ENCODE data around the gene MRPS22.

Gene MRPS22

GRCh38 chr3:139343895-139344856 is at the start of gene MRPS22:
MRPS22 (plus strand) TSS chr3:139344020; CDS start chr3:139344027, 7 bp downstream.
- peak within 1 kb of the TSS; percentile 12 for H3K27ac Mint-ChIP-seq
- DNase-seq (ENCODE audit: low spot score in 2 of 2) (peak; percentile 60 to 64), ATAC-seq (ENCODE audit: low read depth) (peak; percentile 99)
- H3K4me3 Mint-ChIP-seq = peak within 1 kb of the TSS; percentile 61
- H3K27me3 Mint-ChIP-seq = peaks cover 4% of the 10 kb centered on the region
- H3K36me3 Mint-ChIP-seq = peaks cover 10% of the 10 kb centered on the region
- peaks cover 4% of the 10 kb centered on the region for H3K9me3 Mint-ChIP-seq
- H3K4me1 Mint-ChIP-seq = peaks cover 4% of the 10 kb centered on the region

- H3K36me3 Mint-ChIP-seq = no peaks in the 10 kb centered on the region
- H3K27ac Mint-ChIP-seq = no peak overlapping the region
- no peak overlapping the region for H3K4me3 Mint-ChIP-seq
- H3K27me3 Mint-ChIP-seq = peaks cover 2% of the 10 kb centered on the region
- ATAC-seq (ENCODE audit: low read depth) (no peak), DNase-seq (ENCODE audit: low spot score in 2 of 2) (no peak)
- no peaks in the 10 kb centered on the region for H3K9me3 Mint-ChIP-seq
- no peaks in the 10 kb centered on the region for H3K4me1 Mint-ChIP-seq
These were observed 48.8 kb upstream of the MRPS22 start for GRCh38 chr3:139295040-139295439.

GRCh38 chr3:139296141-139296718 is 47.6 kb upstream of the MRPS22 start:
- no peaks in the 10 kb centered on the region for H3K9me3 Mint-ChIP-seq
- H3K36me3 Mint-ChIP-seq = no peaks in the 10 kb centered on the region
- no peaks in the 10 kb centered on the region for H3K4me1 Mint-ChIP-seq

GRCh38 chr3:139297588-139298311 is 46.1 kb upstream of the MRPS22 start:
- Mint-ChIP-seq H3K9me3 (no peaks in the 10 kb centered on the region), H3K27ac (no peak overlapping the region), H3K4me1 (no peaks in the 10 kb centered on the region), H3K36me3 (no peaks in the 10 kb centered on the region), H3K4me3 (no peak overlapping the region), H3K27me3 (peaks cover 3% of the 10 kb centered on the region)
- no peak for ATAC-seq (ENCODE audit: low read depth)
- DNase-seq (ENCODE audit: low spot score in 2 of 2) = no peak

More at GRCh38 chr3:139296141-139296718, 47.6 kb upstream of the MRPS22 start:
- ATAC-seq (ENCODE audit: low read depth) (no peak), DNase-seq (ENCODE audit: low spot score in 2 of 2) (no peak)
- no peak overlapping the region for H3K4me3 Mint-ChIP-seq
- peaks cover 2% of the 10 kb centered on the region for H3K27me3 Mint-ChIP-seq
- no peak overlapping the region for H3K27ac Mint-ChIP-seq

- peaks cover 4% of the 10 kb centered on the region for H3K27me3 Mint-ChIP-seq
- H3K9me3 Mint-ChIP-seq = no peaks in the 10 kb centered on the region
- DNase-seq (ENCODE audit: low spot score in 2 of 2) = no peak
- H3K36me3 Mint-ChIP-seq = no peaks in the 10 kb centered on the region
- no peaks in the 10 kb centered on the region for H3K4me1 Mint-ChIP-seq
- ATAC-seq (ENCODE audit: low read depth) = no peak
- H3K27ac Mint-ChIP-seq = no peak overlapping the region
- no peak overlapping the region for H3K4me3 Mint-ChIP-seq
These were observed 44.3 kb upstream of the MRPS22 start for GRCh38 chr3:139299261-139300132.

- ATAC-seq (ENCODE audit: low read depth) (no peak), DNase-seq (ENCODE audit: low spot score in 2 of 2) (no peak)
- H3K4me3 Mint-ChIP-seq = no peak overlapping the region
- H3K27me3 Mint-ChIP-seq = peaks cover 4% of the 10 kb centered on the region
- H3K9me3 Mint-ChIP-seq = no peaks in the 10 kb centered on the region
- no peaks in the 10 kb centered on the region for H3K36me3 Mint-ChIP-seq
- no peak overlapping the region for H3K27ac Mint-ChIP-seq
- no peaks in the 10 kb centered on the region for H3K4me1 Mint-ChIP-seq
These were observed 43.4 kb upstream of the MRPS22 start for GRCh38 chr3:139300416-139300815.

GRCh38 chr3:139301183-139301582 is 42.6 kb upstream of the MRPS22 start:
- no peak for DNase-seq (ENCODE audit: low spot score in 2 of 2)
- Mint-ChIP-seq H3K4me1 (no peaks in the 10 kb centered on the region), H3K9me3 (no peaks in the 10 kb centered on the region), H3K27me3 (peaks cover 4% of the 10 kb centered on the region), H3K36me3 (no peaks in the 10 kb centered on the region), H3K4me3 (no peak overlapping the region), H3K27ac (no peak overlapping the region)
- ATAC-seq (ENCODE audit: low read depth) = no peak

- Mint-ChIP-seq H3K4me1 (no peaks in the 10 kb centered on the region), H3K4me3 (no peak overlapping the region), H3K27me3 (peaks cover 4% of the 10 kb centered on the region), H3K36me3 (no peaks in the 10 kb centered on the region), H3K9me3 (no peaks in the 10 kb centered on the region), H3K27ac (no peak overlapping the region)
- DNase-seq (ENCODE audit: low spot score in 2 of 2) = no peak
- ATAC-seq (ENCODE audit: low read depth) = no peak
These were observed 42.2 kb upstream of the MRPS22 start for GRCh38 chr3:139301654-139302053.

GRCh38 chr3:139302084-139302800 is 41.6 kb upstream of the MRPS22 start:
- Mint-ChIP-seq H3K27ac (no peak overlapping the region), H3K36me3 (no peaks in the 10 kb centered on the region), H3K9me3 (no peaks in the 10 kb centered on the region), H3K4me3 (no peak overlapping the region), H3K27me3 (peaks cover 2% of the 10 kb centered on the region), H3K4me1 (no peaks in the 10 kb centered on the region)
- ATAC-seq (ENCODE audit: low read depth) (no peak), DNase-seq (ENCODE audit: low spot score in 2 of 2) (no peak)

- H3K27ac Mint-ChIP-seq = no peak overlapping the region
- no peak overlapping the region for H3K4me3 Mint-ChIP-seq
- no peak for DNase-seq (ENCODE audit: low spot score in 2 of 2)
- H3K27me3 Mint-ChIP-seq = peaks cover 2% of the 10 kb centered on the region
- no peaks in the 10 kb centered on the region for H3K9me3 Mint-ChIP-seq
- ATAC-seq (ENCODE audit: low read depth) = no peak
- no peaks in the 10 kb centered on the region for H3K36me3 Mint-ChIP-seq
- no peaks in the 10 kb centered on the region for H3K4me1 Mint-ChIP-seq
These were observed 41.1 kb upstream of the MRPS22 start for GRCh38 chr3:139302801-139303113.

- no peak for DNase-seq (ENCODE audit: low spot score in 2 of 2)
- no peak overlapping the region for H3K27ac Mint-ChIP-seq
- no peaks in the 10 kb centered on the region for H3K4me1 Mint-ChIP-seq
- no peak for ATAC-seq (ENCODE audit: low read depth)
- peaks cover 2% of the 10 kb centered on the region for H3K27me3 Mint-ChIP-seq
- no peaks in the 10 kb centered on the region for H3K9me3 Mint-ChIP-seq
- no peak overlapping the region for H3K4me3 Mint-ChIP-seq
- no peaks in the 10 kb centered on the region for H3K36me3 Mint-ChIP-seq
These were observed 40.6 kb upstream of the MRPS22 start for GRCh38 chr3:139303216-139303615.

GRCh38 chr3:139304383-139304782 is 39.4 kb upstream of the MRPS22 start:
- Mint-ChIP-seq H3K4me3 (no peak overlapping the region), H3K27ac (no peak overlapping the region), H3K9me3 (no peaks in the 10 kb centered on the region), H3K4me1 (no peaks in the 10 kb centered on the region), H3K36me3 (no peaks in the 10 kb centered on the region), H3K27me3 (peaks cover 5% of the 10 kb centered on the region)
- no peak for ATAC-seq (ENCODE audit: low read depth)
- no peak for DNase-seq (ENCODE audit: low spot score in 2 of 2)

- H3K4me1 Mint-ChIP-seq = no peaks in the 10 kb centered on the region
- H3K4me3 Mint-ChIP-seq = no peak overlapping the region
- H3K27me3 Mint-ChIP-seq = peaks cover 5% of the 10 kb centered on the region
- DNase-seq (ENCODE audit: low spot score in 2 of 2) (no peak), ATAC-seq (ENCODE audit: low read depth) (no peak)
- H3K36me3 Mint-ChIP-seq = no peaks in the 10 kb centered on the region
- H3K9me3 Mint-ChIP-seq = no peaks in the 10 kb centered on the region
- H3K27ac Mint-ChIP-seq = no peak overlapping the region
These were observed 37.7 kb upstream of the MRPS22 start for GRCh38 chr3:139306078-139306477.

Data from memory B cell (primary cell).